Raji (cell line): Measurements from ENCODE around the gene UFSP1.

ENCODE experiments used
- POLR2A ChIP-seq: IDR thresholded peaks from 2 replicates; pipeline ENCODE4 v1.6.1; 2011; ENCODE audit warnings: low read depth, low read length, control low read depth; ENCODE audit not compliant: insufficient read depth

UFSP1 gene

DNA sequence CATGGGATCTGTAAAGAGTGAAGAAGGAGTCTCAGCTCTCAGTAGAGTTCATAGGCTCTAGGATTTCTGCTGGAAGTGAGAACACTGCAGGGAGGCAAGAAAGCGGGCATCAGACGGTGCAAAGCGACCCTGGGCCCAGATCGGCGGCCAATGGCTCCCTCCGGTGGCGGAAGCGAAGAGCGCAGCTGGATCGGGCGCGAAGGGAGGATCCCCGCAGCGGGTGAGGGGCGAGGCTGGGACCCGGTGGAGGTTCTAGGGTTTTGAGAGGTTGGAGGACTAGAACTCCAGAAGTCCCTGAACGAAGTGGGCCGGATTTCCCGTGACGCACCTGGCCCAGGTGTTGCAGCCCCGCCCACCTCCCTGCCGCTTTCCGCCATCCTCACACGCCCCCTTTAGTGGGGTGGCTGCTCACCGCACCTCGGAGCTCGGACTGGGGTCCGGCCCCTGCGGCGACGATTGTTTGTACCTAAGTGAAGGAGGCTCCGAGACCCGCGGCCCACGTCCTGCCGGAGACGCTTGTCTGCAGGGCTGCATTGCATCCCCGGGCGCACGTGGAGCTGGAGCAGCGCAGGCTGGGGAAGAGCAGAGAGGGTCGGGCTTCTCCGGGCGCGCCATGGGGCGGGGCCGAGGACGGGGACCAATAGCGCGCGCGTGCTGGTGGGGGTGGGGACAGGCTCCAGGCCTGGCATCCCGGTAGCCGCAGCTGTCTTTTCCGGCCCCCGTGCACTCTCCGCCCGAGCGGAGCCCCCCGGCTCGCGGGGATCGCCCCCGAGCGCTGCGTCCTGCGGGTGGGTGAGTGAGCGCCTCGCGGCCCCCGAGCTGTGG lies 37.3 kb downstream of the UFSP1 start, which contains the start of gene SLC12A9:
TSS of gene SLC12A9 (plus strand) at position 666 of the 825 bp plus-strand sequence. CDS start 1,485 bp downstream, outside the sequence.
- peak; percentile 66 for TF ChIP-seq POLR2A

DNA sequence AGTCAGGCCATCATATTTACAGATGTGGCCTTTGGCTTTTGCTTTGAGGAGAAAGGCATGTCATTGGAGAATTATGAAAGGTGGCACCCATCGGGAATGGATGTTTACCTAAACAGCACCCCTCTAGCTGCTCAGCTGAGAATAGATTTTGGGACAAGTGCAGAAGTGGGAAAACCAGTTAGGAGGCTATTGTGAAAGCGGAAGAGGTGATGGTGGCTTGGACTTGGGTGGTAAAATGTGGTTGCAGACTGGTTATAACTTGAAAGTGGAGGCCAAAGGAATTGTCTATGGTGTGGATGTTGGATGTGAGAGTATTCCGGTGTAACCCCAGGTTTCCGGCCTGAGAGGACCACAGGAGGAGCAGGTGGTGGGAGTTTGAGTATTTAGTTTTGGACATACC lies 42.2 kb downstream of the UFSP1 start:
- TF ChIP-seq POLR2A, result no peak

DNA sequence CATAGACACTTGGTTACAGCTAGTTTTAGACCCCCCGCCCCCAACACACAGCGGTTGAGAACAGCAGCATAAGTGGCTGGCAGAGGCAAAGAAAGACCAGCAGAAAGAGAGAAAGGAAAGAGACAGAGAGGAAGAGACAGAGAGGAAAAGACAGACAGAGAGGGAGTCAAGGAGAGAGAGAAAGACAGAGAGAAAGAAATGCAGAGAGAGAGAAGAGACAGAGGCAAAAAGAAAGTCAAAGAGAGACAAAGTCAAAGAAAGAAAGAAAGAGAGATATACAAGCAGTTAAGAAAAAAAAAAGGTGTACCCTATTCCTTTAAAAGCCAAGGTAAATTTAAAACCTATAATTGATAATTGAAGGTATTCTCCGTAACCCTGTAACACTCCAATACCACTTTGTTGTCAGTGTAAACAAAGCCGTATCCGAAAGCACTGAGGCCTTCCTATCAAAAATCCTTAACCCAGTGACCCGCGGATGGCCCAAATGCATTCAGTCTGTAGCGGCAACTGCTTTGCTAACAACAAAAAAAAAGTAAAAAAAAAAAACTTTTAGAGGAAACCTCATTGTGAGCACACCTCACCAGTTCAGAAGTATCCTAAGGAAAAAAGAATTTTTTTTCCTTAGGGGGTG lies 48.9 kb downstream of the UFSP1 start:
- no peak for TF ChIP-seq POLR2A

DNA sequence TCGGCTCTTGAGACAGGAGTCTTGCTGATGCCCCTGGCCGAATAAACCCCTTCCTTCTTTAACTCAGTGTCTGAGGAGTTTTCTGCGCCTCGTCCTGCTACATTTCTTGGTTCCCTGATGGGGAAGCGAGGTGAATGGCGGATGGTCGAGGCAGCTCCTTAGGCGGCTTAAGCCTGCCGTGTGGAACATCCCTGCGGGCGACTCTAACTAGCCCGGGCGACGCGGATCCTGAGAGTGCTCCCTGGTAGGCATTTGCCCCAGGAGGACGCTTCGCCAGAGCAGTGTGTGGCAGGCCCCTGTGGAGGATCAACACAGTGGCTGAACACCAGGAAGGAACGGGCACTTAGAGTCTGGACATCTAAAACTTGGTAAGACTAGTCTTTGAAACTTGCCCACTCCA lies 50.2 kb downstream of the UFSP1 start:
- TF ChIP-seq POLR2A, result no peak
